Common myeloid progenitor, CD34-positive (primary cell): ENCODE results near the gene ACSS1.

Experiments used
- CTCF ChIA-PET: fragments of 350-600 bp; sonication (Branson Sonifier 250); formaldehyde crosslinking; loops from one replicate; lab custom pipeline; 2021; ENCODE audit warnings: antibody characterized with exemption; lab: Charles Lee
- POLR2A ChIA-PET: fragments of 350-600 bp; sonication (Branson Sonifier 250); formaldehyde crosslinking; loops from one replicate; lab custom pipeline; 2021; ENCODE audit warnings: antibody characterized with exemption; lab: Charles Lee
- DNase-seq, 3 donors: peaks; one replicate each; pipeline versions ENCODE4 v3.0.0 to v3.0.0-alpha.2; 2013
- H3K27ac ChIP-seq, 2 experiments: 1 replicate in 1 of 2; 2 replicates in 1 of 2; pipeline ENCODE4 v1.7.0; 2013; ENCODE audit warnings: inconsistent platforms in 2 of 2, low read length in 2 of 2, mild to moderate bottlenecking in 2 of 2, low read depth in 1 of 2, moderate library complexity in 1 of 2; ENCODE audit not compliant: severe bottlenecking in 2 of 2, insufficient read depth in 1 of 2, poor library complexity in 1 of 2
- H3K27me3 ChIP-seq, 5 experiments: replicated peaks in 2 of 5; 1 replicate in 3 of 5; 2 replicates in 2 of 5; pipeline versions ENCODE4 v1.6.1 to v1.7.0; 2013; ENCODE audit warnings: low read length in 4 of 5, mild to moderate bottlenecking in 2 of 5, moderate library complexity in 2 of 5, inconsistent platforms in 1 of 5; ENCODE audit not compliant: insufficient read depth in 5 of 5, control insufficient read depth in 4 of 5
- H3K36me3 ChIP-seq, 4 experiments: 1 replicate in 2 of 4; 2 replicates in 2 of 4; pipeline versions ENCODE4 v1.6.1 to v1.7.0; 2013; ENCODE audit warnings: low read length in 3 of 4, control low read depth in 1 of 4, mild to moderate bottlenecking in 1 of 4; ENCODE audit not compliant: control insufficient read depth in 4 of 4, insufficient read depth in 4 of 4
- H3K4me1 ChIP-seq, 4 experiments: 1 replicate in 3 of 4; 2 replicates in 1 of 4; pipeline versions ENCODE4 v1.6.1 to v1.7.1; 2013; ENCODE audit warnings: low read length in 3 of 4, mild to moderate bottlenecking in 3 of 4, control low read depth in 1 of 4, inconsistent platforms in 1 of 4, moderate library complexity in 1 of 4; ENCODE audit not compliant: control insufficient read depth in 4 of 4, insufficient read depth in 4 of 4; ENCODE audit errors: control extremely low read depth in 1 of 4
- H3K4me3 ChIP-seq, 7 experiments: 1 replicate in 4 of 7; 2 replicates in 3 of 7; pipeline versions ENCODE4 v1.5.1 to v1.7.0; 2013; ENCODE audit warnings: mild to moderate bottlenecking in 7 of 7, low read length in 6 of 7, moderate library complexity in 6 of 7, inconsistent platforms in 2 of 7, low read depth in 2 of 7, control low read depth in 1 of 7; ENCODE audit not compliant: insufficient read depth in 4 of 7, control insufficient read depth in 1 of 7; ENCODE audit errors: extremely low read depth in 1 of 7
- H3K9me3 ChIP-seq, 5 experiments: 1 replicate in 4 of 5; 2 replicates in 1 of 5; pipeline versions ENCODE4 v1.6.1 to v1.7.1; 2013; ENCODE audit warnings: low read length in 4 of 5, mild to moderate bottlenecking in 2 of 5, inconsistent platforms in 1 of 5, low read depth in 1 of 5, moderate library complexity in 1 of 5; ENCODE audit not compliant: control insufficient read depth in 4 of 5, insufficient read depth in 2 of 5; ENCODE audit errors: control extremely low read depth in 1 of 5
- WGBS: methylation state at CpG from one replicate; pipeline ENCODE4 v1.1.5; 2013; ENCODE audit not compliant: insufficient coverage; 5-methylcytosine and 5-hydroxymethylcytosine counted together

Gene ACSS1

DNA sequence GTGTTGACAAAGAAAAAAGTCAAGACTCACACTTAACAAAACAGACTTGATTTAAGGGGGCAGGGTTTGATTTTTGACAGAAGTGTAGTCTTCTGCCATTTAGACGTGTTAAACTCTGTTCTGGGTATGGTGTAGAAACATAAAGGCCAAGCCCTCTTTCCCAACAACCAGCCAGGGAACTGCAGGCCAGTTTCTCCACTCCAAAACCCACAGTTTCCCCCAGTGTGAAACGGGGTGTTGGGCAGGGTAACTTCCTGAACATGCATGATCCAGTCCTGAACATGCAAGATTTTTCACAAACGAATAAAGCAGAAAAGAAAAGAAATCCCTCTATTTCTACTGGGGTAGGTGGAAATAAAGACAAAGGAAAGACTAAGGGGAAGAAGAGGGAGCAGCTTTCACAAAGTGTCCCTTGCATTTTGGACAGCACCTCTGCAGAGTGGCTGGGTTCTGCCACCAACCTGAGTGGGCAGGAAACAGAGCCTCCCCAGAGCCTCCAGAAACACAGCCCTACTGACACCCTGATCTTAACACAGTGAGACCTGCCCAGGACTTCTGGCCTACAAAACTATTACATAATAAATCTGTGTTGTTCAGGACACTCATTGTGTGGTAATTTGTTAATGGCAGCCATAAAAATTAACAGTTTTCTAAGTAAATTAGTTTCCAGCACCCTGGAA, 72.8 kb downstream of the ACSS1 start:
- DNase-seq = no peak
- Histone ChIP-seq H3K27me3 (no peaks in the 10 kb centered on the region), H3K4me1 (peaks cover 2 to 59% (median 39%) of the 10 kb centered on the region in 4 experiments), H3K4me3 (peak overlapping the region in 1 of 7 experiments; percentile 27), H3K27ac (no peak overlapping the region), H3K36me3 (peaks cover 3 to 42% (median 7%) of the 10 kb centered on the region in 4 experiments), H3K9me3 (peaks cover 0 to 4% (median 0%) of the 10 kb centered on the region in 5 experiments)
- WGBS = no CpG with 5 or more reads among the region's 3 CpGs
- ChIA-PET CTCF (interaction anchor here (1.0 kb wide), 1 partner anchor 30 kb away, joined by 3 read pairs; no protein-coding TSS in a partner anchor), POLR2A (no interaction called here)

DNA sequence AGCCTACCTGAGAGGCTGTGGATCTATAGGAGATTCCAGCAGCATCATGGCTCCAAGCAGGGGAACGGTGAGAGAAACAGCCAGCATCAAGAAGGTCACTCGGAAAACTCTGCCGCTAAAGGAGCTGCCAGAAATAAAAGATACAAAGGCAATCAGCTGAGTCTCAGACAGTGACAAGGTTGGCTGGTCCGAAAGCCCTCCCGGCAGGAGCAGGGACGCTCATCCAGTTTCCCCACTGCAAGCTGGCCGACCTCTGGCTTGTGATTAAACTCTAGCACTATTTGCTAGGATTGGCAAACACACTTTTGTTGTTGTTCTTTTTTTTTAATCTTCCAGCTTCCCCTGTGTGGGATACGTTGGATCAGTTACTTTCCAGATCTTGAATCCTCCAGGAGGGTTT, 74.0 kb downstream of the ACSS1 start:
- POLR2A ChIA-PET = no interaction called here
- Histone ChIP-seq H3K36me3 (peaks cover 5 to 46% (median 9%) of the 10 kb centered on the region in 4 experiments), H3K4me1 (peaks cover 0 to 55% (median 40%) of the 10 kb centered on the region in 4 experiments), H3K4me3 (no peak overlapping the region), H3K27ac (no peak overlapping the region), H3K27me3 (no peaks in the 10 kb centered on the region), H3K9me3 (peaks cover 0 to 4% (median 0%) of the 10 kb centered on the region in 5 experiments)
- WGBS = 96% methylated on average over 7 of the region's 8 CpGs
- no peak for DNase-seq
- CTCF ChIA-PET = interaction anchor here (0.9 kb wide), 1 partner anchor 56 kb away, joined by 3 read pairs; no protein-coding TSS in a partner anchor

DNA sequence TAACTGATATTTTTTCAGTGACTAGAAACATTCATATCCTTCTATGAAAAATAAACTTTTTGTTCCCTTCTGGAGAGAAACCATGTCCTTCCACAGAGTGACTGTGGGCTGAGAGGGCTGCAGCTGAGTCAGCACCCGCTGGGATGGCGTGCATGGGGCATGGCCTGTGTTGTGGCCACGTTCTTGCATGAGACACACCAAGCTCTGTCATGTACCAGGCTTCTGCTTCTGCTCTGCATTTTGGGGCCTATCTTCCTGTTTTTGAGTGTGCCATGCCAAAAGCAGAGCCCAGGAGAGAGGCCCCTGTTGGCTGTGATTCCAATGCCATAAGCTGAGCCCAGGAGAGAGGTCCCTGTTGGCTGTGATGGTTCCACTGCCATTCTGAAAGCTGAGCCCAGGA, 76.1 kb downstream of the ACSS1 start:
- Histone ChIP-seq H3K9me3 (peaks cover 0 to 7% (median 3%) of the 10 kb centered on the region in 5 experiments), H3K27me3 (no peaks in the 10 kb centered on the region), H3K27ac (no peak overlapping the region), H3K4me3 (no peak overlapping the region), H3K36me3 (peaks cover 10 to 57% (median 19%) of the 10 kb centered on the region in 4 experiments), H3K4me1 (peaks cover 0 to 52% (median 39%) of the 10 kb centered on the region in 4 experiments)
- 0% methylated on average over 3 of the region's 3 CpGs for WGBS
- ChIA-PET POLR2A (interaction anchor here (1.8 kb wide), 1 partner anchor 10 kb away, joined by 3 read pairs; no protein-coding TSS in a partner anchor), CTCF (no interaction called here)
- DNase-seq = peak in 2 of 3 donors; percentile 45 to 56

DNA sequence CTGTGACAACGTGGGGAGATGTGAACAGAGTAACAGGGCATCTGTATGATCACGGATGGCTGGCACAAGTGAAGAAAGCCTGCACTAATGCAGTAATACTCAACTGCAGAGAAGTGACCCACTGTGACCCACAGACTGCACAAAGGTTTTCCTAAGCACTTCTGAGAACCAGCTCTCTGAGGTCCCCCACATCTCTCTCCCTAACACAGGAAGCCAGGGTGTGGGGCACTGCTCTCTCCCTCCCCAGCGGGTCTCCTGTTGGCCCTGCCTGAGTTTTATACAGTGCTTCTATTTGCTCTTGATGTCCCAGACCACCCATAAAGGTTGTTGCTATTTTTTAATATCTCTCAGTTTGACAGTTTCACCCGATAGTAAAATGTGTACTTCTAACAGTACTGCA, 76.7 kb downstream of the ACSS1 start:
- ChIA-PET POLR2A (no interaction called here), CTCF (interaction anchor here (0.8 to 1.5 kb wide), 3 partner anchors 13 to 29 kb away, joined by 3 to 6 read pairs (median 5); no protein-coding TSS in a partner anchor)
- H3K27ac ChIP-seq = peak overlapping the region in 1 of 2 experiments; percentile 28
- DNase-seq = no peak
- WGBS = 55% methylated on average over 3 of the region's 4 CpGs
- H3K9me3 ChIP-seq = peaks cover 0 to 8% (median 7%) of the 10 kb centered on the region in 5 experiments
- no peaks in the 10 kb centered on the region for H3K27me3 ChIP-seq
- H3K4me1 ChIP-seq = peaks cover 0 to 48% (median 39%) of the 10 kb centered on the region in 4 experiments
- no peak overlapping the region for H3K4me3 ChIP-seq
- H3K36me3 ChIP-seq = peaks cover 13 to 62% (median 23%) of the 10 kb centered on the region in 4 experiments

DNA sequence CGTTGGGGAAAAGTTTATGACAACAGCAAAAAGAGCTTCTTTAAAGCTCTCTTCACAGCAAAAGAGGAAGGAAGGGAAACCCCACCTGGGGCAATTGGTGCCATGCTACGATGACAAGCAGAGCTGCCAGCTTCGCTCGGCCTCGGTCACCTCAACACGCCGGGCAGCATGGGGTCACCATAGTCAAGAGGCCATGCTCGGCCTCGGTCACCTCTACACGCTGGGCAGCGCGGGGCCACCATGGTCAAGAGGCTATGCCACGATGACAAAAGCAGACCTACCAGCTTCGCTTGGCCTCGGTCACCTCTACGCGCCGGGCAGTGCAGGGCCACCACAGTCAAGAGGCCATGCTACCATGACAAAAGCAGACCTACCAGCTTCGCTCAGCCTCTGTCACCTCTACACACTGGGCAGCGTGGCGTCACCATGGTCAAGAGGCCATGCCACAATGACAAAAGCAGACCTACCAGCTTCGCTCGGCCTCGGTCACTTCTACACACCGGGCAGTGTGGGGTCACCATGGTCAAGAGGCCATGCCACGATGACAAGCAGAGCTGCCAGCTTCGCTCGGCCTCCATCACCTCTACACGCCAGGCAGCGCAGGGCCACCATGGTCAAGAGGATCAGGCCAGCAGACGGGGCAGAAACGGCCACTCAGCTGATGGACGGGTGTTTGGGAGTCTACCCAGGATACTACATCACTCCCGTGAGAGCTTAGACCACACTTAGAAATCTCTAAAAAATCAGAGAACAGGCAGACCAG, 77.5 kb downstream of the ACSS1 start:
- H3K4me3 ChIP-seq = no peak overlapping the region
- 91% methylated on average over 26 of the region's 34 CpGs for WGBS
- H3K36me3 ChIP-seq = peaks cover 13 to 64% (median 27%) of the 10 kb centered on the region in 4 experiments
- ChIA-PET CTCF (interaction anchor here (0.8 to 1.5 kb wide), 6 partner anchors 9 to 45 kb away, joined by 3 to 6 read pairs (median 3); no protein-coding TSS in a partner anchor), POLR2A (no interaction called here)
- peaks cover 0 to 40% (median 33%) of the 10 kb centered on the region in 4 experiments for H3K4me1 ChIP-seq
- H3K27ac ChIP-seq = no peak overlapping the region
- no peaks in the 10 kb centered on the region for H3K27me3 ChIP-seq
- H3K9me3 ChIP-seq = peaks cover 0 to 15% (median 8%) of the 10 kb centered on the region in 5 experiments
- peak in 2 of 3 donors; percentile 38 to 45 for DNase-seq

DNA sequence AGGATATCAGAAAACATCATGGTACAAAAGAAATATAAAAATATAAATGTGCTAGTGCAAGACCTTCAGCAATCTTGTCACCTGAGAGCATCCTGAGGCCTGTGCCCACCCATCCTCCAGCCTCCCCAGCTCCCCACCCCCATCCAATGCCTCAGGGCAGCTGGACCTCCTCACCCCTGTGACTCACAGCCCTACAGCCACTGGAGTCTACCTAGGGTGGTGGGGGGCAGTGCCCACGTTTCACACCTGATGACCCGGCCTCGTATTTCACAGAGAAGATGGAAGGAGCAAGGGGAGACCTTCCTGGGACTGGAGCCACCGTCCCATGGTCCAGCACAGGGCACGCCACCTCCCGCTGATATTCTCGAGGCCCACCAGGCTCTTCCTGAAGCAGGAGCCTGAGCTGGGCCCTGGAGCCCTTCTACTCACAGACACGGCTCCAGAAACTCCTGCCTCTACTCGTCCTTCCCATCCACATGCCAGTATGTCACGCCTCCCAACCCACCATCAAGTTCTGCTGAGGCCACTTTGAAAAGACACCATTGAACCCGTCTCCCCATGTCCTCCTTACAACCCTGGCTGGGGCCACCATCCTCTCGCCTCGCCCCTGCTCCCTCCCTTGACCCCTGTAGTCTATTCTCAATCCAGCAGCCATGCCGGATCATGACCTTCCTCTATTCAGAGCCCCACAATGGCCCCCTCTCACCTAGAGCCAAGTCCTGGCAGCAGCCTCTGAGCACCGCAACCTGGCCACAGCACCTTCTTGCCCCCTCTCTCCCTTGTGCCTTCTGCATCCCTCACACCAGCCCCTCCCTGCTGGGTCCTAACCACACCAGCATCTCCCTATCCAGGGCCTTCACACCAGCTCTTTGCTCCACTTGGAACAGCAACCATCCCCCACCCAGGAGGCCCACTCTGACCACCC, 78.6 kb downstream of the ACSS1 start:
- POLR2A ChIA-PET = no interaction called here
- H3K9me3 ChIP-seq = peaks cover 0 to 17% (median 8%) of the 10 kb centered on the region in 5 experiments
- H3K27ac ChIP-seq = no peak overlapping the region
- H3K36me3 ChIP-seq = peaks cover 13 to 64% (median 31%) of the 10 kb centered on the region in 4 experiments
- peaks cover 0 to 28% (median 25%) of the 10 kb centered on the region in 4 experiments for H3K4me1 ChIP-seq
- CTCF ChIA-PET = interaction anchor here (0.6 to 1.5 kb wide), 4 partner anchors 10 to 172 kb away, joined by 3 to 6 read pairs (median 4); no protein-coding TSS in a partner anchor
- no peak for DNase-seq
- 95% methylated on average over 14 of the region's 15 CpGs for WGBS
- no peaks in the 10 kb centered on the region for H3K27me3 ChIP-seq
- H3K4me3 ChIP-seq = no peak overlapping the region
